Measurements from ENCODE around the gene SNCA. TPM values are rescaled to one million over a fixed set of nuclear protein-coding genes. Genes with fewer than 3 reads are reported as not detected.

Gene SNCA
- polyA plus RNA-seq, 3 donors: 44.4 to 58.1 (median 50.9) TPM

DNA sequence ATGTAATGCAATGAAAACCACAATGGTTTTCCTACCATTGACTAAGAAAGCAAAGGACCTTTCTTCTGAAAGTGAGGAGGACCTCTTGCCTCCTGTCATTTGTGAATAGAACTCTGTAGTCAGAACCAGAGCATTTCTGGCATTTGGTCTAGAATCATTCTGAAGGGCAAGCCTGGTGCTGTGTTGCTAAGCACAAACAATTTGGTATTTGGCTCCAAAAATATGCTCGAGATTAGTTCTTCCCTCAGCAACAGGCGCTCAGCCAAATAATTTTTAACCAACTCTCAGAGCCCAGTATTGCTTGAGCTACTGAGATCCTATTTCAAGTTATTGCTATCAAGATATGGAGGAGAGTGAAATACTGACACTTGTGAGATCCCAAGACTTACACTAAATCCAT, 71.0 kb downstream of the SNCA start:
- DNase-seq: peak; percentile 21

DNA sequence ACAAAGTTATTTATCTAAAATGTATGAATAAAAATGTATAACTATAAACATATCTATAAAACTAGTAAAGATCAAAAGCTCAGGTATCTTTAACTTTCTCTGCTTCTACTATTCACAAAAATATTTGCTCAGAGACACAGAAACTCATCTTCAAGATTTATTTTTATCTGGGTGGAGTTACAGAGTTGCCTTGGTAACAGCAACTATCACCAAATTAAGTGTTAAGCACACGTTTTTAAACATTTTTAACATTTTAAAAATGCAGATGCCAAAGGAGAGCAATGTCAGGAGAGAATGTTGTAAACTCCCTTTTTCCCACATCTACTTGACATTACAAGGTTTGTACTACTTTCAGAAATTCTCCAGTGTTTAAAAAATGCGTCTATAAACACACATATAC, 71.4 kb downstream of the SNCA start:
- DNase-seq: no peak

DNA sequence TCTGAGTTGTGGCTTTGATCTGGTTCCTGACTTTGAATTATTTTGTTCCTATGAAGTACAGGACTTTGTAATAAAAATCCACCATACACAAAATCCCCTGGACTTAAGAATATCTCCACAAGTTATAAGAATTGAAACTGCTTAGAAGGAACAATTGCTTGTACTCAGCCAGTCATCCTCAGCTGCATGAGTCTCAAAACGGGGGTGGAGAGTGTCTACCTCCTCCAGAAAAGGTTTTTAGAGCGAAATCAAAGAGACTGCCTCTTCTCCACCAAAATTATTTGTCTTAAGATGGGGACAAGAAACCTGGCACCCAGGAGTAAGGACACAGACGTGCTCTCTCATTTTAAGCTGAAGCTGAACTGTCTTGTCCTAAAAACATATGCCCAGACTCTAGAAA, 74.7 kb downstream of the SNCA start:
- DNase-seq: no peak

DNA sequence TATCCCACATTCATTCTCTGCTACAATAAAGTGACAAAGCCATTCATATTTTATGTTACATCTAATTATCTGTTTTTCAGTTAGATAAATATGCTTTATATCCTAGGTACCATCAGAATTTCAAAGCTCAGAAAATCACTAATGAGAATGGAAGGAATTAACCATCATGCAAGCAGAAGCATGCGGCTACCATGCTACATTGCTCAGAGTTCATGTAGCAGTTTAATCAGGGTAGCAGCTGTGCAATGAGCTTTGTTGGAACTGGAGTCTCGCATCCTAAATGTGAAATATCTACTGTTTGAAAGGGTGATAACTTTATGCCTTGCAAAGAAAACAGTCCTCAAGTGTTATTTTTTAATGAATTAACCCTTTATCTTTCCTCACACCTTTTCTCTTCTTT, 77.5 kb downstream of the SNCA start:
- DNase-seq: no peak

DNA sequence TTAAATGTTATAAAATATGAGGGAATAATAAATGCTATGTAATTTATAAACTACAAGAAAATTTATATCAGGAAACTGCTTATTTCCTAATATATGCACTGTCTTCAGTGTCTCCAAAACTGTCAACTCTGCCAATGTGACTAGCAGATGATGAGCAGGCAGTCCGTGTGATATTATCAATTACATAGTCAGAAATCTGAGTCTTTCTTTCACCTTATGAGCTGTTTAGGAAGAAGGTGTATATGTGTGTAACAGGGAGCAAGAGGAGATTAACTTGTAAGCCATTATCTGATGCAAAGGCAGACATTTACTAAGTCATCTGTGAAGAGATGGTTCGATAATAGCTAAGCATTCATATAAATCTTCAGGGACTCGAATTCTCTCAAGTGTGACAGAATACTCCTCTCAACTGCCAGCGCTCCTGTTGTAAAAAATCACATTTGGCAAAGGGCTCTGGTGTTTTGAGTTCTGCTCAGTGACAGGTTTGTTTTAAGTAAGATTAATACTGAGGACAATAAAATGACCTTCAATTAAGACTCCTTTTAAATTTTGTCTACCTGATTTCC, 79.7 kb downstream of the SNCA start:
- DNase-seq: peak; percentile 23

DNA sequence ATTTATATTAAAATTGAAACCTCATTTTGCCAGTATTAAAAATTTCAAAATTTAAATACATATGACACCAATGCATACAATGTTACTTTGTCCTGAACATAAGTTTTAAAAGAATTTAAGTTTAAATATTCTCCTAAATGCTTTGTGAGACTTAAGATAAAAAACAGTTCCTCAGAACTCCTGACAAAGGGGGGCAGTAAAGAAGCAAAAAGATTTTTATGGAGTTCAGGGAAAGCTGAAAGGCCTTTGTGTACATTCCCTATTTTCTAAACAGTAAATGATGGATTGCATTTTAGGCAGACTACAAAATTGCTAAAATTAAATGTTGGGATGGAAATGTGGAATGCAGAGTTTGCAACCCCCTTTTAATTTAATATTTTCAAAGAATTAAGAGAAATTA, 81.7 kb downstream of the SNCA start:
- DNase-seq: no peak

DNA sequence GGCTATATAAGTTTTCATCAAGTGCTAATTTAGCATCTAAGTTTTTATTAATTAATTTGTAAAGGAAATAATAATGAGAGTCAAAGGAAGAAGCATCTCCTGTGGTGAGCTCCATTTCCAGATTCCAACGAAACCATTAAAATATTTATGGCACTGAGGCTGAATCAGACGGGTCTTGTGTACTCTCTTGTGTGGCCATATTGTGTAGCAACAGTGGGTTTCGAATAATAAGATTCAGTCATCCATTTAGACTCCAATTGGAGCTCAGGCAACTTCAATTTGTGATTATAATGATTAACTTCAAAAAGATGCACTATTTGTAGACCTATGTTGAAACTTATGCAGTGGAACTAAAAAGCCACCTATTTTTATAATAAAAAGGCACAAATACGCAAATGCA, 82.4 kb downstream of the SNCA start:
- no peak for DNase-seq

DNA sequence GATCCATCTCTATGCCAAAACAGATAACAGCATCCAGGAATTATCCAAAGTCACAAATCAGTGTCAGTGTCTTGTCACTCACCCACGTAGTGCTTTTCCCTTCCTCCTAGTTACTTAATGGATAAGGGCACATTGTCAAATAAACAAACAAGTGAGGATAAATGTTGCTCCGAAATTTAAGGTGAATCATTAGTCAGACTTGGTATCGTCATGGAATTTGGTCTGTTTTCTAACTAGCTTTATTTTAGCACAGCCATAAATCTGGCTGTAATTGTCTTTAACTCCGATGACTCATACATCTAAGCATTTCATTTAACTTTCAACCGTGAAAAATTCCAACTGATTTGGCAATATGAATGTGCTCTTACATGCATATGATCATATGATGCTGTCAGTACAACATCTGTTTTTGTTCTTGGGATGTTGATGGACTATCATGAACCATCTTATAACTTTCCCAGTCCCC, 83.3 kb downstream of the SNCA start:
- peak; percentile 56 for DNase-seq

DNA sequence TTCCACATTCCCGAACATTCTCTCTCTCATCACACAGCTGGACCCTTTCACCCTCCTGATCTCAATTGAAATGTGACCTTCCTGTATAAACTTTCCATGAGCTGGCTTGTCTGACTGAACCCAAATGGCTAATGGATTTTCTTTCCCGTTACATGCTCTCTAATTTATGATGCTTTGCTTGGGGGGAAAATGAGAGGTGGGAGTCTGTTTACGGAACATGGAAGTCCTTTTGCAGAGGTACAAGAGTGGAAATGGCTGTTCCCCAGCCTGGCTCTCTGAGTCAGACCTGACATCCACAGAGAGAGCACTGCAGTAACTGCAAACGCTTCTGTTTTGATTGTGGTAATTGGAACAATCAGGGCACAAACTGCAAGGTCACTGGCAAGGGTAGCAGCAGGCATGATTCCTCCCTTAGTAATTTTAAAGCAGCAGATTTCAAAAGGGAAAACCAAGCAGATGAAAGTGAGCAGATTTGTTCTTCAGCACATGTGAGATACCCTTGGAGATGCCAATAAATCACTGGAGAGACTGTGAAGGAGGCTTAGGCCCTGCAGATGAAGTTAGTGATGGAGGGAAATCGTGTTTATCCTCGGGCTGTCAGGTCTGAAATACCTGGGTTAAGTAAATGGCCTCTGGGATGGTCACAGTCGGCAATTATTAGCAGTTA, 83.9 kb downstream of the SNCA start:
- peak; percentile 89 for DNase-seq

DNA sequence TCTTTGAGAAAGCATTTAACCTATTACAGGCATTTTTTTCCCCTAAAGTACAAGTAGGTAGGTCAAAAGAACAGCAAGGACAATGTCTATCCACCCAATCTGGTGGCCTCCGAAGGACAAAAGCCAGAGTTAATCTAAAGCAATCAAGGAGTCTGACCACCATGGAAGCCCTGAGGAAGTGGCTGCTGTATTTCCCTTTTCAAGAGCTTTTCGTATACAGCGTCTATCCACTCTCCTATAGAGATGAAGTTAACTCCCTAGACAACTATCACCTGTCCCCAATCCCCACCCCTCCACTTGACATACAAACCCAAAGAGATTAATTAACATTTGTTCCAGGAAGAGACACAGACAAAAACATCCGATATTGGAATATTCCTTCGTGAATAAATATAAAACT, 85.5 kb downstream of the SNCA start:
- DNase-seq: no peak

DNA sequence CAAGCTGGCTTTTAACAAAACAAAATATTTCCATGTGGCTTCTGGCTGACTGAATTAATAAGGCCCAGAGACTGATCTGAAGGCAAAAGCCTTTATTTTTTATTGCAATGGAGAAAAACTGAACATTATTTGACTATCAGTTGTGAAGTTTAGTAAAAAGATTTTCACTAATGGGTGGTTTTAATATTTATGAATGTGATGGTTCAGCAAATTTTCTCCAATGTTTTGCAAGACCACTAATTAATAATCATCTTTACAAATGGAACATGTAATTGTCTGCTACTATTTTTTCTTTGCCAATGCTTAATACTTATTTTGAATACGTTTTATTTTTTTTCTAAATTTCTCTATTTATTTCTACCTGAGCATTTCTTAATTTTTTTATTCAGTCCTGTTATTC, 90.6 kb downstream of the SNCA start:
- DNase-seq: no peak

DNA sequence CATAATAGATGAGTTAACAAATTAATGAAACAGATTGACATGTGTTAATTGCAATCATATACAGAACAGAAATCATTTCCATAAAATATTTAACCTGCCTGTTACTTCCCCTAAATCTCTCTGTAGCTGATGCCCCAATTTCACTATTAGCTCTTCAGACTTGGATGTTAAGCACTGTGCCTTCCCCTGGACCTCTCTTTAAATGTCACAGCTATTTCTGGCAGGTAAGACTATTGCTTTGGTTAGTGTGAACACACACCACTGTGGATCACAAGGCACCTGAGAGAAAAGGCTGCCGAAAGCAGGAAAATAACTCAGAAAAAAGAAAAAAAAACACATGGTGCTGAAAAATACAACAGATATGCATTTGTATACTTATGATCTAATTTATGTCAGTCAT, 91.3 kb downstream of the SNCA start:
- DNase-seq: no peak

DNA sequence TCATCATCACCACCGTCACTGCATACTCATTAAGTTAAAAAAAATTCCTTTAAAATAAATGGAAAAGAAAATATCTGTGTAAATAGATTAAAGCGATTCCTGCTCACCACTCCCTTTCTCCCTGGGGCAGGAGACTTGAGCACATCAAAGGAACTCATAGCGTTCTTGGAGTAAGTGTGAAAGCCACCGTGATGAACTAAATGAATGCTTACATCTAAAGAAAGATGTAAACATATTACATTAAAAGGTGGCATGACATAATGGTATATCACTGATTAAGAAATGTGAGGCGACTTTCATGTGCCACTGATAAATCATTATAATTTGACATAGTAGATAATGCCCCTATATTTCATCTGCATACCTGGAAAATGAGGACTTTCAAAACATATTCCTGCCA, 92.0 kb downstream of the SNCA start:
- DNase-seq: no peak

DNA sequence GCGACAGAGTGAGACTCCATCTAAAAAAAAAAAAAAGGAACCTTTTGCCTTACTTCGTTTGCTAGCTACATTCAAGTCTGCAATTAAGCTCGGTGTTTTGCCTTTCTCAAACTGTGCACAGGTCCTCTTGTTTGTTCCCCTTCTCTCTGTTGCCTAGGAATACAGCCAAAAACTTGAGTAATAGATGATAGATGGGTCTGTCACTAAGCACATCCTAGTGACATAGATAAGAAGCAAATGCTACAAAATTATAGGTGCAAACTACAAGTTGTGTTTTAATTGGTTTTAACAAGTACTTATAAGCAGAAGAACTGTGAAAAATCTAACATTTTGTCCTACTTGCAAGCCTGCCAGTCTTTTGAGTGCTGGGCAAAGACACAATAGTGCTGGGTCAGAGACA, 95.2 kb downstream of the SNCA start:
- DNase-seq: no peak

DNA sequence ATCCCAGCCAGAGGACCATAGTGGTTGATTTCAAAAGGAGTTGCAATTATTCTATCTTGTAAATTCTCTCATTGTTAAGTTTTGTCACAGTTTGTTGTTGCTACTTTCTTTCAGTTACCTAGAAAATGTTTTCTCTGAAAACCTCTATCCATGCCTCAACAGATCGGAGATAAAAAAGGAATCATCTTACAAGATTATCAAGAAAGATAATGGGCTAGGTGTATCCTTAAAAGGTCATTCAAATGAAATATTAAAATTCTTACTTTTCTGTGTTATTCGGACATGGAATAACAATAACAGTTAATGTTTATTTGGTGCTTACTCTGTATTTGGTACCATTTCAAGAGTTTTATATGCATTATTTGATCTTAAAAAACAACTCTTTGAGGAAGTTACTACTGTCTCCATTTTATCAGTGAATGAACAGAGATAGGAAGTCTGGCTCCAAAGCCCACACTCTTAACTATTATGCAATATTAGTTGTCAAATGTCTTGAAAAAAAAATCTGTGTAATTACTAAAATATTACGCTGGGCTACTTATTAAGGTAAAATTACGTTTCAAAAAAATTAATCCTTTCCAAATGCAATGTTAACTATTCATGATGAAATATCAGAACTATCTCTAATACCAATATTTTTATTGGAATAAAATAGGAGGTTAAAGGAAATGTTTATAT, 97.5 kb downstream of the SNCA start:
- DNase-seq: no peak

DNA sequence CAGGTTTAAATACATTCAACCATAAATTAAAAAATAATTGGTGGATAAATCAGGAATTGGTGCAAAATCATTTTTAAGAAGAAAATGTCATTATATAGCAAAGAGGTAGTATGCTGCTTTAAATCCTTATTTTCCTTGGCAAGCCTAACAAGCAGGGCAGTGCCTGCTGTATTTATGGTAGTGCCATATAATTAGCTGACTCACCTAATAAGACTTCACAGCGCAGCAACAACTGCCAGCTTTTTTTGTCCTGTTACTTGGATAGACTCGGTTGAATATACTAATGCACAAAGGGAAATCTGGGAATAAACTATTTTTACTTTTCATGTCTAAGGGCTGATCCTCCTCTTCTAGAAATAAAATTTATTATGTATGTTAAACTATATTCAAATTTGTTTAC, 99.1 kb downstream of the SNCA start:
- DNase-seq: no peak

DNA sequence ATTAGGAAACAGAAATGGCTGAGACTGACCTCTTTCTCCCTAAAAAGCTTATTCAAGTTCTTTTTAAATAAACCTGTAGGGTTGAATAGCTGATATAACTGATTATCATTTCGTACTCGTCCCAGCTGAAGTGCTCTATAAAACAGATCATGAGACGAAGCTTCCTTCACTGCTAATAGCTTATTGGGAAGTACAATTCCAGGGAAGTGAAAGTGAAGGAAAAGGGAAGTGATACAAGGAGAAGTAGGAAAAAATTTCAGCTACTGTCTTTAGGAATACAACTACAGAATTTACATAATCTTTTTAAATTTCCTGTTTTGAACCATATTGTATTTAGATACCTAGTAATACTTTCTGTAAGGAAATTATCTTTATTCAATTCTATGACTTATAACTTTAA, 103.0 kb downstream of the SNCA start:
- DNase-seq: no peak

DNA sequence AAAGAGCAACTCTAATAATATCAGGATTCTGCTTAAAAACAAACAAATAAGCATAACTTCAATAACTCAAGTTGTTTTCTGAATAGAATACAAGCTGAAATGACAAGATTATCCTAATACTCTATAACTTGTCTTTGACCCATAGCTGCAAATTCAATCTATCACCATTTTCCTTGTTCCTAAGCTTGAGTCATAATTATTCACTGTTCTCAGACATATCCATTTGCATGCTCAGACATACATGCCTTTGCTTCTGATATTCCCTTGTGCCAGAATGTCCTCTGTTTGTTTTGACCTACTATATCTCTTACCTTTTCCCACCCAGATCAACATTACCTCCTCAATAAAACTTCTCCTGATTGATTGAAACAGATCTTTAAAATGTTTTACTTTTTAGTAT, 109.7 kb downstream of the SNCA start:
- DNase-seq: no peak

DNA sequence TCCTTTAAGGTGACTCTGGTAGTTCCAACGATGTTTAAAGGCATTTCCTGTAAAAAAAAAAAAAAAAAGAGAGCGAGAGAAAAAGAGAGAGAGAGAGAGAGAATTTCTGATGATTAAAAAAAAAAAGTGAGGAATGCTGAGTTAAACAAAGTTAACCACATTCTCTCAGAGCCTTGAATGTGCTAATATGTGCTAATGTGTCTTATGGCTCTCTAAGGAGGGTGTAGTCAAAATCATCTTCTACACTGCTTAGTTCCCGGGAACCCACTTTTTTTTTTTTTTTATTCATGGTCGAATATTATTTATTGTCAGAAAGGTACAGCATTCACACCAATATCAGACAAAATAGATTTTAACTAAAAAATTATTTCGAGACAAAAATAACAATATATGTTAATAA, 111.7 kb downstream of the SNCA start:
- no peak for DNase-seq

DNA sequence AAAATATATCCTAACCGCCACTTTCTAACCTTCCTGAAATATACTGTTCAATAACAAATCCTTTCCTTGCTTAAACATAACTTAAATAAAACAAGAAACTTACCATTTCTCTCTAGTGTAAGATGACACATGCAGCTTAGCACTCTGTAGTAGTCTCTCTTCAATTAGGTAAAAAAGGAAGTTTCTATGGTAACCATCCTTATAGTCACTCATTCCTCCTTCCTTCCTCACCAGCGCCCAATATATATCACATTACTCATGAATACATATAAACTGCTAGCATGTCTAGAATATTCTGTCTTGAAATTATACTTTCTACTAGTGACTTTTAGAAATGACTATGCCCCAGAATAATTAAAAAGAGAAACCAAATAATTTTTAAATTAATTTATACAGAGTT, 112.2 kb downstream of the SNCA start:
- DNase-seq: no peak

DNA sequence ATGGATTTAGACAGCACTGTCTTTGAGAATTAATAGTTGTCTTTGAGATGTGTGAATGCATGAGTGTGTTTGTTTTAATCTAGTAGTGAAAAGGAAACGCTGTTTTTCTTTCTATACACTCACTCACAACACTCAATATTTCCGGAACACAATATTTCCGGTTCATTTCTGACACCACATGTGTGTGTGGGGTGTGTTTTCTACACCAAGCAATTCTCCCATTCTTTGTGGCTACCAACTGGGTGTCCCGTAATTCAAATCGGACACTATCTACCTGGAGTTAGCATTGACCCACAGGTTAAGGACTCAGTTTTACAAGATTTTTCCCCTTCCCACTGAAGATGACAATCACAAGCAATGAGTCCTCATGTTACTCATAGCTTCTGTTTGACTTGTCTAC, 113.9 kb downstream of the SNCA start:
- DNase-seq: no peak

DNA sequence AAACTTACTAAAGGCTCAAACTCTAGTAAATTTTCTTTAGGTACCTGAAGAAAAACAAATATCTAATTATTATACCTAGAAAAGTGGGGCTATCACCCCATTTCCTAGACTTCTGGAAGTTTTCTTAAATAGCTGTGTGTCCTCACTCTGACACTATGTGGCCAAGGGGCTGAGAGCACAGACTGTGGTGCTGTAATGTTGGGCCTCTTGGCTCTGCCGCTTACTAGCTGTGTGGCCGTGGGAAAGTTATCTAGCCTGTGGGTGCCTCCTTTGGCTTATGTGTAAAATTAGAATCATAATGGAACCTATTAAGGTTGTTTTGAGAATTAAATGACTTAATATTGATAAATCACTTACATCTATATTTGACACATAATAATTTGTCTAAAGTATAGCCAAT, 114.4 kb downstream of the SNCA start:
- DNase-seq: no peak

DNA sequence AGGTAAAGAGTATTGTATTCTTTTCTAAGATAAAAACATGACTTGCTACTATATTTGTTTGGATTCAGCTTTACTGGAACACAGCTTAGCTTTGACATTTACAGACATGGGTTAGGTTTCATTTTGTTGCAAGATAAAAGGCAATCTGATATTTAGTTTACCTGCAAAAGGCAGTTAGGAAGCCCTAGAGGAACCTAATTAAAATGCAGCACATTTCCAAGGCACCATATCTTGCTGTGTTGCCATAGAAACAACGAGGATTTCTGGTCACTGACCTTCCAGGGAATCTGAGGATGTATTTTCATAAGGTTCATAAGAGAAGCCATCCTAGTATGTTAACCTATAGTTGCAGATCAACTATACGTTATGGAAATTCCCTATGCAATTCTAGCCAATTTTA, 116.0 kb downstream of the SNCA start:
- DNase-seq: no peak

All from renal pelvis (tissue), 4 donors.